ENCODE results near the gene SLC38A5.

GRCh38 chrX:48515842-48516241, 45.8 kb upstream of the SLC38A5 start:
- TF ChIP-seq CTCF (IDR thresholded peaks at IDR 0.05; ENCODE audit: insufficient read depth, low read length) (no peak), SPI1 (IDR thresholded peaks at IDR 0.05; ENCODE audit: borderline replicate concordance, low read depth) (no peak), POLR2AphosphoS5 (IDR thresholded peaks at IDR 0.05; ENCODE audit: low read depth) (no peak), REST (IDR thresholded peaks at IDR 0.05; ENCODE audit: insufficient replicate concordance, low read depth) (no peak), GABPA (IDR thresholded peaks at IDR 0.05; ENCODE audit: low read depth) (no peak)
